ENCODE results near the gene FKBP3. TPM values are rescaled to one million over a fixed set of nuclear protein-coding genes. Genes with fewer than 3 reads are reported as not detected.

FKBP3 gene
- total RNA-seq, 1 donor from 2014 or later: 125 TPM

- Mint-ChIP-seq H3K4me1 (ENCODE audit: low read depth) (peaks cover 5% of the 10 kb centered on the region), H3K9me3 (ENCODE audit: low read depth) (no peaks in the 10 kb centered on the region), H3K27ac (no peak overlapping the region), H3K36me3 (ENCODE audit: insufficient read depth) (peaks cover 7% of the 10 kb centered on the region), H3K4me3 (ENCODE audit: low read depth) (no peak overlapping the region), H3K27me3 (no peaks in the 10 kb centered on the region)
- no peak for DNase-seq (ENCODE audit: low spot score, unreplicated experiment)
- no peak for TF ChIP-seq CTCF (IDR thresholded peaks at IDR 0.05; ENCODE audit: unreplicated experiment)
Measured at GRCh38 chr14:45073231-45073879, 60.9 kb downstream of the FKBP3 start.

- Mint-ChIP-seq H3K27me3 (no peaks in the 10 kb centered on the region), H3K9me3 (ENCODE audit: low read depth) (no peaks in the 10 kb centered on the region), H3K36me3 (ENCODE audit: insufficient read depth) (peaks cover 7% of the 10 kb centered on the region)
Measured at GRCh38 chr14:45072126-45072525, 62.2 kb downstream of the FKBP3 start.

GRCh38 chr14:45070215-45070614 lies 64.1 kb downstream of the FKBP3 start:
- no peaks in the 10 kb centered on the region for H3K4me1 Mint-ChIP-seq (ENCODE audit: low read depth)
- peaks cover 7% of the 10 kb centered on the region for H3K36me3 Mint-ChIP-seq (ENCODE audit: insufficient read depth)
- H3K27ac Mint-ChIP-seq: no peak overlapping the region
- no peak for DNase-seq (ENCODE audit: low spot score, unreplicated experiment)
- H3K27me3 Mint-ChIP-seq: no peaks in the 10 kb centered on the region
- no peaks in the 10 kb centered on the region for H3K9me3 Mint-ChIP-seq (ENCODE audit: low read depth)
- no peak overlapping the region for H3K4me3 Mint-ChIP-seq (ENCODE audit: low read depth)
- TF ChIP-seq CTCF (IDR thresholded peaks at IDR 0.05; ENCODE audit: unreplicated experiment): no peak

More at GRCh38 chr14:45072126-45072525, 62.2 kb downstream of the FKBP3 start:
- DNase-seq (ENCODE audit: low spot score, unreplicated experiment): no peak
- TF ChIP-seq CTCF (IDR thresholded peaks at IDR 0.05; ENCODE audit: unreplicated experiment): no peak
- Mint-ChIP-seq H3K4me3 (ENCODE audit: low read depth) (no peak overlapping the region), H3K4me1 (ENCODE audit: low read depth) (peaks cover 5% of the 10 kb centered on the region), H3K27ac (no peak overlapping the region)

GRCh38 chr14:45068396-45068795 lies 65.9 kb downstream of the FKBP3 start:
- Mint-ChIP-seq H3K36me3 (ENCODE audit: insufficient read depth) (peaks cover 11% of the 10 kb centered on the region), H3K27ac (no peak overlapping the region), H3K4me3 (ENCODE audit: low read depth) (no peak overlapping the region), H3K27me3 (no peaks in the 10 kb centered on the region), H3K4me1 (ENCODE audit: low read depth) (no peaks in the 10 kb centered on the region), H3K9me3 (ENCODE audit: low read depth) (no peaks in the 10 kb centered on the region)
- no peak for DNase-seq (ENCODE audit: low spot score, unreplicated experiment)
- TF ChIP-seq CTCF (IDR thresholded peaks at IDR 0.05; ENCODE audit: unreplicated experiment): no peak

GRCh38 chr14:45066667-45067066 lies 67.6 kb downstream of the FKBP3 start:
- DNase-seq (ENCODE audit: low spot score, unreplicated experiment): no peak
- Mint-ChIP-seq H3K36me3 (ENCODE audit: insufficient read depth) (peaks cover 11% of the 10 kb centered on the region), H3K9me3 (ENCODE audit: low read depth) (no peaks in the 10 kb centered on the region), H3K4me1 (ENCODE audit: low read depth) (no peaks in the 10 kb centered on the region), H3K27ac (no peak overlapping the region), H3K27me3 (no peaks in the 10 kb centered on the region), H3K4me3 (ENCODE audit: low read depth) (no peak overlapping the region)
- TF ChIP-seq CTCF (IDR thresholded peaks at IDR 0.05; ENCODE audit: unreplicated experiment): no peak

All from progenitor cell of endocrine pancreas (in vitro differentiated cells).